A673 (cell line): Measurements from ENCODE around the gene GPR39. TPM values are rescaled to one million over a fixed set of nuclear protein-coding genes. Genes with fewer than 3 reads are reported as not detected.

Experiments
- BruUV-seq: library from RNA; stranded (reverse); fragments of 400-500 nt; replicated peaks from 2 replicates; lab custom pipeline; 2021; lab: Mats Ljungman, UMichigan
- CTCF ChIA-PET: fragments of 300-600 bp; sonication (Branson Sonifier 250); formaldehyde crosslinking; loops from one replicate; lab custom pipeline; 2022; ENCODE audit warnings: antibody characterized with exemption; lab: Charles Lee
- POLR2A ChIA-PET: fragments of 300-600 bp; sonication (Branson Sonifier 250); formaldehyde crosslinking; loops from one replicate; lab custom pipeline; 2022; ENCODE audit warnings: antibody characterized with exemption; ENCODE audit not compliant: low non-redundant PET; lab: Charles Lee
- DNase-seq: peaks from one replicate; pipeline ENCODE4 v3.0.0-alpha.2; 2015; ENCODE audit warnings: low spot score
- H3K27ac ChIP-seq: fragments of 200-600 bp; sonication (generic); 2 replicates; pipeline ENCODE4 v1.5.1; 2016; ENCODE audit warnings: mixed run types, low read depth, mild to moderate bottlenecking, mixed read lengths, antibody characterized with exemption, low read length; ENCODE audit not compliant: poor library complexity, severe bottlenecking
- H3K27me3 ChIP-seq: fragments of 200-600 bp; sonication (generic); replicated peaks from 2 replicates; pipeline ENCODE4 v1.6.1; 2017; ENCODE audit warnings: mixed run types, low read depth, mild to moderate bottlenecking, mixed read lengths, antibody characterized with exemption, low read length; ENCODE audit not compliant: insufficient read depth, poor library complexity
- H3K36me3 ChIP-seq: fragments of 200-600 bp; sonication (generic); 2 replicates; pipeline ENCODE4 v1.6.1; 2016; ENCODE audit warnings: mixed run types, mild to moderate bottlenecking, mixed read lengths, antibody characterized with exemption, low read length; ENCODE audit not compliant: insufficient read depth, poor library complexity, severe bottlenecking
- H3K4me1 ChIP-seq: fragments of 200-600 bp; sonication (generic); 2 replicates; pipeline ENCODE4 v1.6.1; 2017; ENCODE audit warnings: mixed run types, mild to moderate bottlenecking, mixed read lengths, antibody characterized with exemption, low read length; ENCODE audit not compliant: insufficient read depth, poor library complexity, severe bottlenecking
- H3K4me3 ChIP-seq: fragments of 200-600 bp; sonication (generic); 2 replicates; pipeline ENCODE4 v1.5.1; 2016; ENCODE audit warnings: low read depth, mixed run types, mild to moderate bottlenecking, mixed read lengths, low read length; ENCODE audit not compliant: poor library complexity, severe bottlenecking
- H3K9me3 ChIP-seq: fragments of 200-600 bp; sonication (generic); 2 replicates; pipeline ENCODE4 v1.6.1; 2016; ENCODE audit warnings: mixed run types, low read depth, mild to moderate bottlenecking, mixed read lengths, antibody characterized with exemption, low read length; ENCODE audit not compliant: poor library complexity, severe bottlenecking
- EZH2 ChIP-seq: fragments of 200-600 bp; sonication (generic); IDR thresholded peaks from 2 replicates; pipeline ENCODE4 v1.6.1; 2017; ENCODE audit warnings: borderline replicate concordance, low read depth, mild to moderate bottlenecking, mixed read lengths, antibody characterized with exemption, low read length; ENCODE audit not compliant: poor library complexity, severe bottlenecking
- intact Hi-C: fragments of 100-400 bp; cut with micrococcal nuclease; formaldehyde crosslinking; loops from one replicate; pipeline ENCODE4 v1.10.0; 2022; ENCODE audit not compliant: unreplicated experiment
- total RNA-seq: library from RNA; stranded (reverse); gene quantifications from 2 replicates; pipeline ENCODE4 v1.2.3, GENCODE V29; 2021
- TF ChIP-seq, protein P1 (sequence below): fragments of 300-800, 200-600 bp; sonication (generic); conservative IDR thresholded peaks from 2 replicates; pipeline ENCODE4 v1.5.1; 2017; ENCODE audit warnings: low read depth, mild to moderate bottlenecking, antibody characterized with exemption, low read length, moderate library complexity, mixed read lengths

GPR39 gene
- total RNA-seq, 1 experiment from 2014 or later, result 3.6 TPM

DNA sequence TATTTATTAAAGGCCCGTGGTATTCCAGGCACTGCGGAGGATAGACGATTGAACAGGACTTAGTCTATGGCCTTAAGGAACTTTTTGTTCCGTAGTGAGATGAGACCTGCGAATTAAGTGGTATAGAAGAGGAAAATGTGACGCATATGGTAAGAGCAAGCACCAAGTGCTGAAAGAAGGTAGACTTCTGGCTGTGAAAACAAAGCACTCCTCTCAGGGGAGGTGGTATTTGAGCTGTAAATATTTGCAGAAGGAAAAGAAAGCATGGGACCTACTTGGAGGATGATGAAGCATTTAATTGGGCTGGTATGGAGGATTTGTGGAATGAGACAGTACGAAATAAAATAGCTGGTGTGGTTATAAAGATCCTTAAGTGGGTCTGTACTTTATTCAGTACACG lies 62.5 kb downstream of the GPR39 start:
- no peaks in the 10 kb centered on the region for H3K9me3 ChIP-seq
- no TSS peak for BruUV-seq
- H3K27ac ChIP-seq, result no peak overlapping the region
- intact Hi-C loops, result no loop called here
- no peaks in the 10 kb centered on the region for H3K27me3 ChIP-seq
- no peak for DNase-seq
- ChIA-PET POLR2A (no interaction called here), CTCF (interaction anchor here (0.8 kb wide), 1 partner anchor 30 kb away, joined by 3 read pairs; no protein-coding TSS in a partner anchor)
- TF ChIP-seq, protein P1, sequence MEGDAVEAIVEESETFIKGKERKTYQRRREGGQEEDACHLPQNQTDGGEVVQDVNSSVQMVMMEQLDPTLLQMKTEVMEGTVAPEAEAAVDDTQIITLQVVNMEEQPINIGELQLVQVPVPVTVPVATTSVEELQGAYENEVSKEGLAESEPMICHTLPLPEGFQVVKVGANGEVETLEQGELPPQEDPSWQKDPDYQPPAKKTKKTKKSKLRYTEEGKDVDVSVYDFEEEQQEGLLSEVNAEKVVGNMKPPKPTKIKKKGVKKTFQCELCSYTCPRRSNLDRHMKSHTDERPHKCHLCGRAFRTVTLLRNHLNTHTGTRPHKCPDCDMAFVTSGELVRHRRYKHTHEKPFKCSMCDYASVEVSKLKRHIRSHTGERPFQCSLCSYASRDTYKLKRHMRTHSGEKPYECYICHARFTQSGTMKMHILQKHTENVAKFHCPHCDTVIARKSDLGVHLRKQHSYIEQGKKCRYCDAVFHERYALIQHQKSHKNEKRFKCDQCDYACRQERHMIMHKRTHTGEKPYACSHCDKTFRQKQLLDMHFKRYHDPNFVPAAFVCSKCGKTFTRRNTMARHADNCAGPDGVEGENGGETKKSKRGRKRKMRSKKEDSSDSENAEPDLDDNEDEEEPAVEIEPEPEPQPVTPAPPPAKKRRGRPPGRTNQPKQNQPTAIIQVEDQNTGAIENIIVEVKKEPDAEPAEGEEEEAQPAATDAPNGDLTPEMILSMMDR, result no peak
- no peak for TF ChIP-seq EZH2
- no peak overlapping the region for H3K4me3 ChIP-seq
- H3K36me3 ChIP-seq, result no peaks in the 10 kb centered on the region
- no peaks in the 10 kb centered on the region for H3K4me1 ChIP-seq

DNA sequence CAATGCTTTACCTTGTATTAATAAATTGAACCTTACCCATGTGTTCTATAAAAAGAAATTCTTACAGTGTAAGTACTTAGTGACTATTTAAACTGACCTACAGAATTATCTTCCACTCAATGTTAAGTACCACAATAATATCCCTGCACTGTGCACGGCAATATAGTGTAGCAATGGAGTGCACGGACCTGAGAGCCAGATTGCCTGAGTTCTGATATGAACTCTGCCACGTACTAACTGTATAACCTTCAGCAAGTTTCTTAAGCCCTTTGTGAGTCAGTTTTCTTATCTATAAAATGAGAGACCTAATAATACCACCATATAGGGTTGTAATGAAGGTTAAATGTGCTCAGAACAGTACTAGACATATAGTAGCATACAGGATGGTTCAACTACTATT lies 66.2 kb downstream of the GPR39 start:
- H3K4me3 ChIP-seq, result no peak overlapping the region
- no peak for TF ChIP-seq EZH2
- TF ChIP-seq, protein P1, result no peak
- ChIA-PET POLR2A (no interaction called here), CTCF (no interaction called here)
- no peak overlapping the region for H3K27ac ChIP-seq
- H3K27me3 ChIP-seq, result no peaks in the 10 kb centered on the region
- no peaks in the 10 kb centered on the region for H3K36me3 ChIP-seq
- H3K9me3 ChIP-seq, result no peaks in the 10 kb centered on the region
- no peaks in the 10 kb centered on the region for H3K4me1 ChIP-seq
- DNase-seq, result no peak
- intact Hi-C loops, result no loop called here
- BruUV-seq, result no TSS peak

DNA sequence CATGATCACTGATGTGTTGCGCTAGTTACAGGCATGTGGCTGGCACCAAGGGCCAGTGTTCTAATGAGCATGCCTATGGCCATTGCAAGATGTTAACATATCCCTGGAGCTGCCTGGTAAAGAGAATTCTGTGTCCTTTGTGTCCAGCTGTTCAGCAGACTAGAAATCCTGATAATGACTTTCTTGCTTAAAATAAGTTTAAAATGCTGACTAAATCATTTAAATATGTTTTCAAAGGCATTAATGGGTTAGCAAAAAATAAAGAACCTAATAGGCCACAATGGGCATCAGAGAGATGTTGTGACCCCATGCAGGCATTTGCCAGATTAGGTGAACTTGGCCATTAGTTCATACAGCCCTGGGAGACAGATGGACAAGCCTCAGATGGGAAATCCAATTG lies 67.5 kb downstream of the GPR39 start:
- intact Hi-C loops, result no loop called here
- TF ChIP-seq EZH2, result no peak
- TF ChIP-seq, protein P1, result no peak
- no peak overlapping the region for H3K4me3 ChIP-seq
- BruUV-seq, result no TSS peak
- no peak for DNase-seq
- ChIA-PET POLR2A (no interaction called here), CTCF (no interaction called here)
- H3K36me3 ChIP-seq, result no peaks in the 10 kb centered on the region
- no peaks in the 10 kb centered on the region for H3K9me3 ChIP-seq
- H3K27me3 ChIP-seq, result no peaks in the 10 kb centered on the region
- no peaks in the 10 kb centered on the region for H3K4me1 ChIP-seq
- no peak overlapping the region for H3K27ac ChIP-seq
